Measurements from ENCODE around the gene MBD3. TPM values are rescaled to one million over a fixed set of nuclear protein-coding genes. Genes with fewer than 3 reads are reported as not detected.

The MBD3 gene
- total and polyA plus RNA-seq, 3 donors from 2014 or later = 78.3 to 153 (median 146) TPM

- Histone ChIP-seq H3K27ac (no peak overlapping the region), H3K27me3 (no peaks in the 10 kb centered on the region), H3K4me1 (no peaks in the 10 kb centered on the region), H3K9me3 (no peaks in the 10 kb centered on the region), H3K36me3 (ENCODE audit: low read depth, missing control alignments) (no peaks in the 10 kb centered on the region), H3K4me3 (no peak overlapping the region)
- TF ChIP-seq CTCF (IDR thresholded peaks at IDR 0.05) = no peak
- no peak for TF ChIP-seq POLR2A (IDR thresholded peaks at IDR 0.05)
- WGBS, 2 donors = 77 to 92% methylated on average over 5 to 19 of the region's 19 CpGs
- DNase-seq = no peak
- intact Hi-C loops (cut with DNase I; ENCODE audit: low total_unique reads) = no loop called here
These were observed 41.7 kb upstream of the MBD3 start for GRCh38 chr19:1634242-1634937.

- WGBS, 2 donors = 93 to 96% methylated on average over 8 to 11 of the region's 11 CpGs
- no peaks in the 10 kb centered on the region for H3K4me1 ChIP-seq
- TF ChIP-seq CTCF (IDR thresholded peaks at IDR 0.05) (no peak), POLR2A (IDR thresholded peaks at IDR 0.05) (no peak)
- no peaks in the 10 kb centered on the region for H3K36me3 ChIP-seq (ENCODE audit: low read depth, missing control alignments)
- H3K4me3 ChIP-seq = no peak overlapping the region
- DNase-seq = no peak
- intact Hi-C loops (cut with DNase I; ENCODE audit: low total_unique reads) = no loop called here
- no peak overlapping the region for H3K27ac ChIP-seq
- H3K27me3 ChIP-seq = no peaks in the 10 kb centered on the region
- H3K9me3 ChIP-seq = no peaks in the 10 kb centered on the region
These were observed 40.7 kb upstream of the MBD3 start for GRCh38 chr19:1633269-1633826.

GRCh38 chr19:1632462-1633268, 40.0 kb upstream of the MBD3 start:
- no peak overlapping the region for H3K27ac ChIP-seq
- H3K4me1 ChIP-seq = no peaks in the 10 kb centered on the region
- H3K36me3 ChIP-seq (ENCODE audit: low read depth, missing control alignments) = no peaks in the 10 kb centered on the region
- 92 to 94% methylated on average over 8 to 26 of the region's 26 CpGs for WGBS, 2 donors
- H3K4me3 ChIP-seq = no peak overlapping the region
- H3K9me3 ChIP-seq = no peaks in the 10 kb centered on the region
- TF ChIP-seq POLR2A (IDR thresholded peaks at IDR 0.05) = no peak
- no peak for TF ChIP-seq CTCF (IDR thresholded peaks at IDR 0.05)
- intact Hi-C loops (cut with DNase I; ENCODE audit: low total_unique reads) = no loop called here
- H3K27me3 ChIP-seq = no peaks in the 10 kb centered on the region
- DNase-seq = no peak

- TF ChIP-seq POLR2A (IDR thresholded peaks at IDR 0.05) = no peak
- TF ChIP-seq CTCF (IDR thresholded peaks at IDR 0.05) = no peak
- 87 to 94% methylated on average over 18 to 31 of the region's 31 CpGs for WGBS, 2 donors
These were observed 39.0 kb upstream of the MBD3 start for GRCh38 chr19:1631557-1632100.

More at GRCh38 chr19:1631557-1632100, 39.0 kb upstream of the MBD3 start:
- Histone ChIP-seq H3K4me3 (no peak overlapping the region), H3K27me3 (no peaks in the 10 kb centered on the region), H3K4me1 (no peaks in the 10 kb centered on the region), H3K27ac (no peak overlapping the region), H3K9me3 (no peaks in the 10 kb centered on the region), H3K36me3 (ENCODE audit: low read depth, missing control alignments) (no peaks in the 10 kb centered on the region)
- intact Hi-C loops (cut with DNase I; ENCODE audit: low total_unique reads) = no loop called here
- DNase-seq = no peak
